ENCODE data around the gene CRB3.

The CRB3 gene

GRCh38 chr19:6457958-6458694 lies 5.9 kb upstream of the CRB3 start:
- peak; percentile 8 for DNase-seq (ENCODE audit: low read depth)
- no peak overlapping the region for H3K4me3 ChIP-seq (ENCODE audit: control insufficient read depth, low read depth, low read length)
- no peak for TF ChIP-seq CTCF (conservative IDR thresholded peaks at IDR 0.05; ENCODE audit: control insufficient read depth, insufficient read depth, low read depth, low read length)

- H3K4me3 ChIP-seq (ENCODE audit: control insufficient read depth, low read depth, low read length) = peak overlapping the region; percentile 45
Measured at GRCh38 chr19:6458695-6459261, 5.3 kb upstream of the CRB3 start.

GRCh38 chr19:6459262-6460098 lies 4.6 kb upstream of the CRB3 start, which contains the start of gene SLC25A23:
SLC25A23 (minus strand) TSS chr19:6459792; CDS start chr19:6459628, 164 bp downstream.
- H3K4me3 ChIP-seq (ENCODE audit: control insufficient read depth, low read depth, low read length) = peak within 1 kb of the TSS; percentile 61
- no peak for TF ChIP-seq CTCF (conservative IDR thresholded peaks at IDR 0.05; ENCODE audit: control insufficient read depth, insufficient read depth, low read depth, low read length)
- peak; percentile 49 for DNase-seq (ENCODE audit: low read depth)

More at GRCh38 chr19:6458695-6459261, 5.3 kb upstream of the CRB3 start:
- DNase-seq (ENCODE audit: low read depth) = no peak
- no peak for TF ChIP-seq CTCF (conservative IDR thresholded peaks at IDR 0.05; ENCODE audit: control insufficient read depth, insufficient read depth, low read depth, low read length)

- DNase-seq (ENCODE audit: low read depth) = peak; percentile 96
- peak overlapping the region; percentile 61 for H3K4me3 ChIP-seq (ENCODE audit: control insufficient read depth, low read depth, low read length)
- TF ChIP-seq CTCF (conservative IDR thresholded peaks at IDR 0.05; ENCODE audit: control insufficient read depth, insufficient read depth, low read depth, low read length) = peak; percentile 38
Measured at GRCh38 chr19:6460099-6460884, 3.8 kb upstream of the CRB3 start.

GRCh38 chr19:6465006-6465405 lies 935 bp downstream of the CRB3 start:
- DNase-seq (ENCODE audit: low read depth) = no peak
- TF ChIP-seq CTCF (conservative IDR thresholded peaks at IDR 0.05; ENCODE audit: control insufficient read depth, insufficient read depth, low read depth, low read length) = no peak
- no peak overlapping the region for H3K4me3 ChIP-seq (ENCODE audit: control insufficient read depth, low read depth, low read length)

- H3K4me3 ChIP-seq (ENCODE audit: control insufficient read depth, low read depth, low read length) = no peak overlapping the region
- no peak for DNase-seq (ENCODE audit: low read depth)
- TF ChIP-seq CTCF (conservative IDR thresholded peaks at IDR 0.05; ENCODE audit: control insufficient read depth, insufficient read depth, low read depth, low read length) = no peak
Measured at GRCh38 chr19:6465663-6466062, 1.6 kb downstream of the CRB3 start.

All from fibroblast of mammary gland (primary cell).